SK-N-SH treated with all-trans-retinoic acid at 6 μM for 48 hours (cell line): ENCODE data around the gene MDFIC.

Source experiments
- ARNTL ChIP-seq: fragments of 450-650 bp; formaldehyde crosslinking; IDR thresholded peaks from 2 replicates; pipeline ENCODE4 v1.5.0; 2020; ENCODE audit warnings: low read depth, mild to moderate bottlenecking, moderate library complexity, borderline replicate concordance
- BACH2 ChIP-seq: fragments of 250-450 bp; sonication (Bioruptor Pico); IDR thresholded peaks from 2 replicates; pipeline ENCODE4 v1.9.0; 2021; ENCODE audit warnings: mild to moderate bottlenecking, borderline replicate concordance
- CREB5 ChIP-seq: fragments of 250-450 bp; sonication (Bioruptor Pico); IDR thresholded peaks from 2 replicates; pipeline ENCODE4 v1.5.1; 2020; ENCODE audit warnings: low read depth, mild to moderate bottlenecking, moderate library complexity
- CSDC2 ChIP-seq: fragments of 250-450 bp; sonication (Bioruptor Pico); IDR thresholded peaks from 2 replicates; pipeline ENCODE4 v1.5.0; 2020; ENCODE audit warnings: mild to moderate bottlenecking, moderate library complexity
- GLIS3 ChIP-seq: fragments of 250-450 bp; sonication (Bioruptor Pico); IDR thresholded peaks from 2 replicates; pipeline ENCODE4 v1.5.0; 2020; ENCODE audit warnings: mild to moderate bottlenecking, moderate library complexity
- PATZ1 ChIP-seq: fragments of 250-450 bp; sonication (Bioruptor Pico); IDR thresholded peaks from 2 replicates; pipeline ENCODE4 v1.8.0; 2020; ENCODE audit warnings: mild to moderate bottlenecking, moderate library complexity, borderline replicate concordance
- RARB ChIP-seq: fragments of 250-450 bp; sonication (Bioruptor Pico); IDR thresholded peaks from 2 replicates; pipeline ENCODE4 v1.8.0; 2021; ENCODE audit warnings: mild to moderate bottlenecking, moderate library complexity
- TOX ChIP-seq: fragments of 250-450 bp; sonication (Bioruptor Pico); IDR thresholded peaks from 2 replicates; pipeline ENCODE4 v1.8.0; 2021; ENCODE audit warnings: mild to moderate bottlenecking, moderate library complexity, borderline replicate concordance
- ZC3H10 ChIP-seq: fragments of 250-450 bp; sonication (Bioruptor Pico); IDR thresholded peaks from 2 replicates; pipeline ENCODE4 v1.5.1; 2021; ENCODE audit warnings: mild to moderate bottlenecking, moderate library complexity
- ZNF565 ChIP-seq: fragments of 450-650 bp; formaldehyde crosslinking; conservative IDR thresholded peaks from 2 replicates; pipeline ENCODE4 v1.5.0; 2020; ENCODE audit warnings: low read depth, mild to moderate bottlenecking, moderate library complexity

- TF ChIP-seq BACH2 (CRISPR knock-in tag) (no peak), PATZ1 (CRISPR knock-in tag) (no peak), RARB (CRISPR knock-in tag) (no peak), TOX (CRISPR knock-in tag) (no peak), CSDC2 (CRISPR knock-in tag) (no peak), CREB5 (no peak), ZNF565 (CRISPR knock-in tag) (no peak), GLIS3 (CRISPR knock-in tag) (no peak), ARNTL (CRISPR knock-in tag) (no peak), ZC3H10 (CRISPR knock-in tag) (no peak)
Measured at GRCh38 chr7:114933658-114934057, 11.8 kb downstream of the MDFIC start.
